H1 (cell line): ENCODE data around the gene MTFR1L. TPM values are rescaled to one million over a fixed set of nuclear protein-coding genes. Genes with fewer than 3 reads are reported as not detected.

Experiments
- CTCF ChIA-PET: fragments of 300-600 bp; sonication (Branson Sonifier 250); formaldehyde crosslinking; loops from one replicate; lab custom pipeline; 2021; ENCODE audit not compliant: partially characterized antibody; lab: Charles Lee
- POLR2A ChIA-PET: fragments of 300-600 bp; sonication (Branson Sonifier 250); formaldehyde crosslinking; loops from one replicate; lab custom pipeline; 2021; ENCODE audit warnings: inconsistent platforms; ENCODE audit not compliant: partially characterized antibody; lab: Charles Lee
- DNase-seq, 2 experiments: peaks; one replicate each; pipeline versions ENCODE4 v3.0.0 to v3.0.0-alpha.2; 2010 to 2022; ENCODE audit warnings: low spot score in 2 of 2, low read depth in 1 of 2, mixed read lengths in 1 of 2
- FAIRE-seq: peaks from 2 replicates; lab custom pipeline; 2011; peaks lifted over from hg19 to GRCh38; lab: Jason Lieb, UNC
- H2AFZ ChIP-seq: 2 replicates; pipeline ENCODE4 v1.8.1; 2012; ENCODE audit warnings: low read length, inconsistent platforms
- H2AK5ac ChIP-seq: 2 replicates; pipeline ENCODE4 v1.6.1; 2013; ENCODE audit warnings: low read depth, low read length
- H2BK120ac ChIP-seq: replicated peaks from 2 replicates; pipeline ENCODE3; 2013; ENCODE audit warnings: low read depth, low read length, inconsistent platforms
- H2BK12ac ChIP-seq: 2 replicates; pipeline ENCODE4 v1.6.1; 2013; ENCODE audit warnings: low read depth, low read length
- H2BK15ac ChIP-seq: 2 replicates; pipeline ENCODE4 v1.6.1; 2013; ENCODE audit warnings: low read length
- H2BK20ac ChIP-seq: 2 replicates; pipeline ENCODE4 v1.6.1; 2013; ENCODE audit warnings: low read length
- H2BK5ac ChIP-seq: 2 replicates; pipeline ENCODE4 v1.6.1; 2013; ENCODE audit warnings: low read depth, low read length
- H3K14ac ChIP-seq: 2 replicates; pipeline ENCODE4 v1.6.1; 2013; ENCODE audit warnings: inconsistent platforms; ENCODE audit not compliant: insufficient read length
- H3K18ac ChIP-seq: 2 replicates; pipeline ENCODE4 v1.6.1; 2013; ENCODE audit warnings: low read length; ENCODE audit errors: extremely low read depth
- H3K23ac ChIP-seq: 2 replicates; pipeline ENCODE4 v1.6.1; 2013; ENCODE audit warnings: inconsistent platforms; ENCODE audit not compliant: insufficient read length
- H3K23me2 ChIP-seq: 2 replicates; pipeline ENCODE4 v1.6.1; 2013; ENCODE audit warnings: low read depth, low read length
- H3K27ac ChIP-seq: 2 replicates; pipeline ENCODE4 v1.6.1; 2011; ENCODE audit warnings: low read depth, low read length, inconsistent platforms
- H3K27me3 ChIP-seq, 4 experiments: replicated peaks in 1 of 4; 1 replicate in 1 of 4; 2 replicates in 3 of 4; pipeline versions ENCODE4 v1.6.1 to v1.8.1; 2011 to 2013; ENCODE audit warnings: low read length in 3 of 4, mild to moderate bottlenecking in 3 of 4, inconsistent platforms in 2 of 4, mixed read lengths in 2 of 4, moderate library complexity in 1 of 4; ENCODE audit not compliant: control insufficient read depth in 3 of 4, insufficient read depth in 3 of 4; ENCODE audit errors: extremely low read depth in 1 of 4
- H3K36me3 ChIP-seq, 4 experiments: 2 replicates each; pipeline versions ENCODE4 v1.6.1 to v1.8.1; 2011 to 2013; ENCODE audit warnings: mild to moderate bottlenecking in 4 of 4, low read length in 3 of 4, moderate library complexity in 2 of 4, control low read depth in 1 of 4, inconsistent platforms in 1 of 4; ENCODE audit not compliant: insufficient read depth in 4 of 4, control insufficient read depth in 2 of 4
- H3K4ac ChIP-seq: replicated peaks from 2 replicates; pipeline ENCODE3; 2013; ENCODE audit warnings: low read length, low read depth, mixed read lengths, inconsistent platforms; ENCODE audit not compliant: insufficient read length
- H3K4me1 ChIP-seq, 4 experiments: replicated peaks in 1 of 4; 1 replicate in 1 of 4; 2 replicates in 3 of 4; pipeline versions ENCODE4 v1.6.1 to v1.8.1; 2011 to 2013; ENCODE audit warnings: low read length in 3 of 4, inconsistent platforms in 2 of 4, mixed read lengths in 1 of 4; ENCODE audit not compliant: insufficient read depth in 4 of 4, control insufficient read depth in 3 of 4
- H3K4me2 ChIP-seq, 2 experiments: 2 replicates each; pipeline versions ENCODE4 v1.6.1 to v1.8.1; 2011 to 2013; ENCODE audit warnings: low read depth in 2 of 2, low read length in 2 of 2, control low read depth in 1 of 2, inconsistent platforms in 1 of 2, mild to moderate bottlenecking in 1 of 2; ENCODE audit not compliant: insufficient read depth in 1 of 2
- H3K4me3 ChIP-seq, 4 experiments: fragments of 200-600, 300-600 bp in 1 of 4; sonication (generic), shearing (Covaris generic), sonication (Bioruptor Twin) in 1 of 4; 2 replicates each; pipeline versions ENCODE4 v1.5.1 to v1.8.1; 2011 to 2016; ENCODE audit warnings: low read length in 4 of 4, low read depth in 3 of 4, control low read depth in 2 of 4, inconsistent platforms in 2 of 4, mild to moderate bottlenecking in 2 of 4, mixed read lengths in 1 of 4, moderate library complexity in 1 of 4; ENCODE audit not compliant: insufficient read depth in 2 of 4; ENCODE audit errors: extremely low read depth in 1 of 4
- H3K56ac ChIP-seq: replicated peaks from 2 replicates; pipeline ENCODE3; 2013; ENCODE audit warnings: low read depth, mild to moderate bottlenecking, mixed read lengths, low read length, inconsistent platforms; ENCODE audit not compliant: insufficient read length
- H3K79me1 ChIP-seq: 2 replicates; pipeline ENCODE4 v1.6.1; 2013; ENCODE audit warnings: low read depth, low read length, control low read depth
- H3K79me2 ChIP-seq, 2 experiments: 2 replicates each; pipeline versions ENCODE4 v1.6.1 to v1.8.1; 2012 to 2013; ENCODE audit warnings: low read length in 2 of 2, mild to moderate bottlenecking in 2 of 2, inconsistent platforms in 1 of 2; ENCODE audit not compliant: insufficient read depth in 2 of 2, control insufficient read depth in 1 of 2
- H3K9ac ChIP-seq, 4 experiments: replicated peaks in 1 of 4; 1 replicate in 1 of 4; 2 replicates in 3 of 4; pipeline versions ENCODE4 v1.6.1 to v1.8.1; 2011 to 2013; ENCODE audit warnings: low read depth in 3 of 4, low read length in 3 of 4, control low read depth in 2 of 4, mild to moderate bottlenecking in 2 of 4, moderate library complexity in 2 of 4, inconsistent platforms in 1 of 4; ENCODE audit errors: extremely low read depth in 1 of 4
- H3K9me3 ChIP-seq, 2 experiments: 2 replicates each; pipeline versions ENCODE4 v1.6.1 to v1.8.1; 2012 to 2013; ENCODE audit warnings: mild to moderate bottlenecking in 2 of 2, moderate library complexity in 2 of 2, control low read depth in 1 of 2, inconsistent platforms in 1 of 2, low read depth in 1 of 2, low read length in 1 of 2, mixed read lengths in 1 of 2; ENCODE audit not compliant: insufficient read depth in 2 of 2
- H4K20me1 ChIP-seq, 2 experiments: replicated peaks in 1 of 2; 2 replicates each; pipeline versions ENCODE3 to v1.8.1; 2011 to 2013; ENCODE audit warnings: inconsistent platforms in 2 of 2, low read length in 2 of 2, mild to moderate bottlenecking in 1 of 2; ENCODE audit not compliant: insufficient read depth in 2 of 2, control insufficient read depth in 1 of 2
- H4K5ac ChIP-seq: 2 replicates; pipeline ENCODE4 v1.6.1; 2013; ENCODE audit warnings: low read length, low read depth, mixed read lengths, inconsistent platforms; ENCODE audit not compliant: insufficient read length
- H4K8ac ChIP-seq: 2 replicates; pipeline ENCODE4 v1.8.0; 2013; ENCODE audit warnings: mild to moderate bottlenecking, moderate library complexity, low read length, inconsistent platforms; ENCODE audit not compliant: insufficient read depth; ENCODE audit errors: extremely low read depth
- H4K91ac ChIP-seq: replicated peaks from 2 replicates; pipeline ENCODE3; 2013; ENCODE audit warnings: low read length, mixed read lengths, inconsistent platforms; ENCODE audit not compliant: insufficient read length
- JUND ChIP-seq: IDR thresholded peaks from 2 replicates; pipeline ENCODE4 v1.6.1; 2011; ENCODE audit warnings: mild to moderate bottlenecking, improper control_type of control experiment, low read length
- WGBS, 2 experiments: shearing (Covaris generic) in 1 of 2; methylation state at CpG; one replicate each; pipeline versions ENCODE4 v1.1.6 to v1.1.7; 2013 to 2015; ENCODE audit warnings: low lambda C conversion rate in 2 of 2, mixed read lengths in 2 of 2, inconsistent platforms in 1 of 2, low coverage in 1 of 2, missing lambda C conversion rate in 1 of 2; ENCODE audit not compliant: insufficient replicate concordance in 2 of 2, insufficient coverage in 1 of 2, insufficient read length in 1 of 2; ENCODE audit errors: extremely low coverage in 1 of 2, missing lambda C conversion rate in 1 of 2; 5-methylcytosine and 5-hydroxymethylcytosine counted together
- polyA plus RNA-seq, 7 experiments: library from polyadenylated mRNA; depleted of rRNA in 3 of 7; stranded (reverse) in 5 of 7; unstranded in 2 of 7; fragments of >200 nt in 5 of 7; fragments of 200-250 nt in 2 of 7; gene quantifications; 1 replicate in 5 of 7; 2 replicates in 1 of 7; 4 replicates in 1 of 7; pipeline versions ENCODE4 v1.2.1 to v1.2.3, GENCODE V29; 2011 to 2013; ENCODE audit warnings: missing spikeins in 2 of 7, mixed read lengths in 2 of 7
- total RNA-seq: library from RNA; stranded (reverse); fragmentation: NEBNext Ultra II Directional; extraction: Animal tissue kit (Norgen Biotek cat#: 25700); gene quantifications from 2 replicates; pipeline ENCODE4 v1.2.1, GENCODE V29; 2021

MTFR1L gene
- total and polyA plus RNA-seq, 2 of the 8 experiments (the other 6 are each of a cell fraction or from before 2014, with no cell fraction given) = 20.8 to 23.1 TPM

DNA sequence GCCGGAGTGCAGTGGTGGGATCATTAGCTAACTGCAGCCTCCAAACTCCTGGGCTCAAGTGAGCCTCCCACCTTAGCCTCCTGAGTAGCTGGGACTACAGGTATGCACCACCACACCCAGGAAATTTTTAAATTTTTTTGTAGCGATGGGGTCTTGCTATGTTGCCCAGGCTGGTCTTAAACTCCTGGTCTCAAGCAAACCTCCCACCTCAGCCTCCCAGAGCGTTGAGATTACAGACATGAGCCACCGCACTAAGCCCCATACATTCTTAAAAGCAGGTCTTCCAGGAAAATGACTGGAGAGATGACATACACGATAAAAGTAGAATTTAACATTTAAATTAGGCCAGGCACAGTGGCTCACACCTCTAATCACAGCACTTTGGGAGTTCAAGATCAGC lies 13.4 kb downstream of the MTFR1L start:
- TF ChIP-seq JUND = no peak
- no peak for DNase-seq
- no peak overlapping the region for H3K4ac ChIP-seq
- no peak overlapping the region for H2AFZ ChIP-seq
- H2BK5ac ChIP-seq = no peak overlapping the region
- H3K23ac ChIP-seq = no peak overlapping the region
- no peaks in the 10 kb centered on the region for H3K27me3 ChIP-seq
- H3K14ac ChIP-seq = no peak overlapping the region
- H3K4me2 ChIP-seq = no peak overlapping the region
- H2BK120ac ChIP-seq = no peak overlapping the region
- 98% methylated on average over 5 of the region's 5 CpGs; no CpG with 5 or more reads in 1 of the 2 experiments for WGBS, 2 experiments
- H3K79me2 ChIP-seq = no peaks in the 10 kb centered on the region
- H4K8ac ChIP-seq = no peak overlapping the region
- H2AK5ac ChIP-seq = no peak overlapping the region
- H3K9ac ChIP-seq = no peak overlapping the region
- H3K79me1 ChIP-seq = no peaks in the 10 kb centered on the region; the same call in 1 of the 2 replicates
- H2BK12ac ChIP-seq = no peak overlapping the region
- H2BK20ac ChIP-seq = no peak overlapping the region
- ChIA-PET POLR2A (interaction anchor here (0.7 to 1.9 kb wide), 4 partner anchors 11 to 39 kb away, joined by 3 to 10 read pairs (median 3); partner anchors contain the start of gene MTFR1L), CTCF (interaction anchor here (1.2 to 2.8 kb wide), 2 partner anchors 23 to 62 kb away, joined by 3 to 12 read pairs; no protein-coding TSS in a partner anchor)
- no peak overlapping the region for H4K91ac ChIP-seq
- peaks cover 23 to 82% (median 64%) of the 10 kb centered on the region in 4 experiments for H3K36me3 ChIP-seq
- H4K20me1 ChIP-seq = peaks cover 2 to 4% of the 10 kb centered on the region in 2 experiments
- no peak overlapping the region for H3K4me3 ChIP-seq
- H3K9me3 ChIP-seq = no peaks in the 10 kb centered on the region
- FAIRE-seq = no peak
- no peak overlapping the region for H3K18ac ChIP-seq
- no peak overlapping the region for H3K56ac ChIP-seq
- no peaks in the 10 kb centered on the region for H3K23me2 ChIP-seq
- no peaks in the 10 kb centered on the region for H3K4me1 ChIP-seq
- no peak overlapping the region for H2BK15ac ChIP-seq
- no peak overlapping the region for H4K5ac ChIP-seq
- H3K27ac ChIP-seq = no peak overlapping the region
